ENCODE measurements around the gene CERS6.
A peak's percentile ranks its signal among the peaks of the same experiment; 100 is the strongest.

The CERS6 gene

DNA sequence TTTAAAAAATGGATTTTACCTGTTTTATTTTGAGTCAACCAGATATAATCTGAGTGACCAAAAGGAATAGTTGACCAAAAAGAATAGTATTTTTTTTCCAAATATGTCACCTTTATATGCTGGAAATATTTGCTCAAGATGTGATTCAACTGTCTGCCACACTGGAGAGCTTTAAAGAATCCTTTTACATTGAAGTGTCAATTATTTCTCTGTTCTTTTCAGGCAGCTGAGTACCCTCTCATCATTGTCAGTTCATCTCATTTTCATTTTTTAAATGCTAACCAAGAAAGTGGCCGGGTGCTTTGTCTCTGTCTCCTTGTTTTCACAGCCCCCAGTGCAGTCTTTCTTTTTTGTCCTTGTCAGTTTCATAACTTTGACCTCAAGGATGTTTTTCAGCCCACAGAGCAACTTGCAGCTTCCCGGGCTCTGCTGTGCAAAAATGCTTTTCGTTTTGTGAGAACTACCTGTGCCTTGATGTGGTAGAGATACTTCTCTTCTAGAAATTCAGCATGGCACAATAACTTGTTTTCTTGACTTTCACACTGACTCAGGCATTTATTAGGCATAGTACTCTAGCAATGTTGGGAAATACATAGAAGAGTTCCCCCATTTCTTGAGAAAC, 23.4 kb upstream of the CERS6 start:
- peak overlapping the region; percentile 86 for H3K27ac Mint-ChIP-seq
- H3K27me3 Mint-ChIP-seq, result no peaks in the 10 kb centered on the region
- H3K4me1 Mint-ChIP-seq (ENCODE audit: low read depth), result peaks cover 42% of the 10 kb centered on the region
- peak overlapping the region; percentile 64 for H3K4me3 Mint-ChIP-seq
- peaks cover 4% of the 10 kb centered on the region for H3K9me3 Mint-ChIP-seq
- no peaks in the 10 kb centered on the region for H3K36me3 Mint-ChIP-seq (ENCODE audit: low read depth)

DNA sequence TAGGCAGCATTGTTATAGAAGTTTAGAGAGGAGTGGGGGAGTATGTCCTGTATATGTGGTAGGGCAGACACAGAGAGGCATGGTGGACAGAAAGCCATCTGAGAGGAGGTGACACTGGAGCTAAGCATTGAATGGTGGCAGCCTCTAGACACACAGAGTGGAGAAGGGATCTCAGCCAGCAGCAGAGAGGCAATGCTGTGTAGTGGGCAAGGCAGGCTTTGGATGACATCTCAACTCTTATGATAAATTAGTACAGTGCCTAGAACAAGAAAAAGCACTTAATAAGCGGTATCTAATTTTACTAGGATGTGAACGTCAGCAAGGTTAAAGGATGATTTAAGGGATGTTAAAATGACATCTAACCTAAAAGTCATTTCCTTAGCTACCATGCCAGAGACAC, 22.5 kb upstream of the CERS6 start:
- Mint-ChIP-seq H3K36me3 (ENCODE audit: low read depth) (no peaks in the 10 kb centered on the region), H3K4me3 (peak overlapping the region; percentile 49), H3K27me3 (no peaks in the 10 kb centered on the region), H3K27ac (peak overlapping the region; percentile 53), H3K9me3 (peaks cover 4% of the 10 kb centered on the region), H3K4me1 (ENCODE audit: low read depth) (peaks cover 42% of the 10 kb centered on the region)

DNA sequence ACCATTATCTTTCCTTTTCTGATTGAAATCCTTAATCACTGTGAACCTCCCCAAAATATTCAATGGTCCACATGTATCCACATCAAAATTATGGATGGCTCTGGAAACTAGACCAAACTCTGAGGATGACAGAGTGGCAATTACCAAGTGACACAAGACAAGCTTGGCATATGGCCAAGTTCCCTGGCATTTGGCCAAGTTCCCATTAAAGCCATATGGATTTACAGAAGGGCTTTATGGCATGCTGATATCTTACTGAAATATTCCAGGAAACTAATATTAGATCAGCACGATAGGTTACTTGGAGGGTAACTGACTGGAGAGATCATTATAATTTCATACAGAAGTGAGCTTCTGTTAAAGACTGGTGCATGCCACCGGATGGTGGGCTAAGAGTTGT, 21.9 kb upstream of the CERS6 start:
- Mint-ChIP-seq H3K27me3 (no peaks in the 10 kb centered on the region), H3K36me3 (ENCODE audit: low read depth) (no peaks in the 10 kb centered on the region), H3K27ac (no peak overlapping the region), H3K4me3 (no peak overlapping the region), H3K9me3 (peaks cover under 1% of the 10 kb centered on the region), H3K4me1 (ENCODE audit: low read depth) (peaks cover 44% of the 10 kb centered on the region)

GRCh38 chr2:168436840-168437239, 19.2 kb upstream of the CERS6 start:
- peaks cover 41% of the 10 kb centered on the region for H3K4me1 Mint-ChIP-seq (ENCODE audit: low read depth)
- no peak overlapping the region for H3K27ac Mint-ChIP-seq
- no peaks in the 10 kb centered on the region for H3K9me3 Mint-ChIP-seq
- H3K27me3 Mint-ChIP-seq, result no peaks in the 10 kb centered on the region
- H3K36me3 Mint-ChIP-seq (ENCODE audit: low read depth), result no peaks in the 10 kb centered on the region
- no peak overlapping the region for H3K4me3 Mint-ChIP-seq

DNA sequence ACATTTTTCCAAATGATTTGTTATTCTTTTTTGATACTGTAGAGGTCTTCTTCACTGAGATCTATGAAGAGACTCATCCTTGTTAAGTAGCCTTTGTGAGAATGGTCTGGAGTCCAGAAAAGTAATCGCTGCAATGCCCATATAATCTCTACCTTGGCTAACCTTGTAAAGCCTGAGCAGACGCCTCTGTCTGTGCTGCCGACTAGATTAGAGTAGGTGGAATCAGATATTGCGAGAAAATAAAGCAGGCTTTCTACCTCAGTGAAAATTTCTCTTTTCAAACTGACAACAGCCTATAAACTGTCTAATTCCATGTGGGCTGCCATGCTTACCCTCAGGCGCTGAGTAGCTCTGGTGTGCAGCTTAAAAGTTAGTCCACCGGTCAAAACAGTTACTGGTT, 17.5 kb upstream of the CERS6 start:
- Mint-ChIP-seq H3K9me3 (no peaks in the 10 kb centered on the region), H3K4me3 (no peak overlapping the region), H3K36me3 (ENCODE audit: low read depth) (no peaks in the 10 kb centered on the region), H3K4me1 (ENCODE audit: low read depth) (peaks cover 24% of the 10 kb centered on the region), H3K27ac (no peak overlapping the region), H3K27me3 (no peaks in the 10 kb centered on the region)

DNA sequence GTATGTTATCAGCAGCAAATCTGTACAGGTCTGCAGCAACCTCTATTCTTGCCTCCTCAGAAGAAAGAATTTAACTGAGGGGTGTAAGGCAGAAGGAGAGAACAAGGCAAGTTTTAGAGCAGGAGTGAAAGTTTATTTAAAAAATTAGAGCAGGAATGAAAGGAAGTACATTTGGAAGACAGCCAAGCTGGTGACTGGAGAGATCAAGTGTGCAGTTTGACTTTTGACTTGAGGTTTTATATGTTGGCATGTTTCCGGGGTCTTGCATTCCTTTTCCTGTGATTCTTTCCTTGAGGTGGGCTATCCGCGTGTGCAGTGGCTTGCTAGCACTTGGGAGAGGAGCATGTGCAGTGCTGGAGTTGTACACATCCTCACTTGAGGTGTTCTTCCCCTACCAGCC, 16.5 kb upstream of the CERS6 start:
- H3K4me3 Mint-ChIP-seq, result no peak overlapping the region

GRCh38 chr2:168441214-168441872, 14.7 kb upstream of the CERS6 start:
- Mint-ChIP-seq H3K27ac (no peak overlapping the region), H3K4me1 (ENCODE audit: low read depth) (peaks cover 7% of the 10 kb centered on the region), H3K4me3 (no peak overlapping the region), H3K9me3 (peaks cover 14% of the 10 kb centered on the region), H3K36me3 (ENCODE audit: low read depth) (peaks cover 4% of the 10 kb centered on the region), H3K27me3 (no peaks in the 10 kb centered on the region)

More for the DNA sequence above, 16.5 kb upstream of the CERS6 start:
- no peaks in the 10 kb centered on the region for H3K36me3 Mint-ChIP-seq (ENCODE audit: low read depth)
- peaks cover 14% of the 10 kb centered on the region for H3K4me1 Mint-ChIP-seq (ENCODE audit: low read depth)
- H3K27ac Mint-ChIP-seq, result no peak overlapping the region
- H3K9me3 Mint-ChIP-seq, result peaks cover 5% of the 10 kb centered on the region
- no peaks in the 10 kb centered on the region for H3K27me3 Mint-ChIP-seq

DNA sequence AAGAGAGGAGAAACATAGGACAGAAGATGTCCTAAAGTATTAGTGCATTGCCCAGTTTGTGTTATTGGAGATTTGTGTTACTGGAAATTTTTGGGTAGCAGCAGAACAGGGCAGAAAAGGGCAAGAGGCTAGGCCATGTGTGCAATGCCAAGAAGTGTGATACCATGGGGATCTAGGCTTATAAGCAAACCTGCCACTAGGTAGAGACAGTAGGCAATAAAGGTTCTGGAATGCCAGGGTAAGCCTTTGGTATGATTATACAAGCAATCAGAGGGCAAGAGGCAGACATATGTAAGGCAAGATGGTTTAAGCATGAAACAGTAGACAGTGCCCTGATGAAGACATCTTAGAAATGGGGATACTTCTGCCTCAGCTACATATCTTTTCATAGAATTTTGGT, 12.3 kb upstream of the CERS6 start:
- H3K9me3 Mint-ChIP-seq, result peaks cover 16% of the 10 kb centered on the region
- H3K27ac Mint-ChIP-seq, result no peak overlapping the region
- H3K36me3 Mint-ChIP-seq (ENCODE audit: low read depth), result peaks cover 4% of the 10 kb centered on the region
- H3K4me3 Mint-ChIP-seq, result no peak overlapping the region
- H3K4me1 Mint-ChIP-seq (ENCODE audit: low read depth), result peaks cover 10% of the 10 kb centered on the region
- H3K27me3 Mint-ChIP-seq, result no peaks in the 10 kb centered on the region

DNA sequence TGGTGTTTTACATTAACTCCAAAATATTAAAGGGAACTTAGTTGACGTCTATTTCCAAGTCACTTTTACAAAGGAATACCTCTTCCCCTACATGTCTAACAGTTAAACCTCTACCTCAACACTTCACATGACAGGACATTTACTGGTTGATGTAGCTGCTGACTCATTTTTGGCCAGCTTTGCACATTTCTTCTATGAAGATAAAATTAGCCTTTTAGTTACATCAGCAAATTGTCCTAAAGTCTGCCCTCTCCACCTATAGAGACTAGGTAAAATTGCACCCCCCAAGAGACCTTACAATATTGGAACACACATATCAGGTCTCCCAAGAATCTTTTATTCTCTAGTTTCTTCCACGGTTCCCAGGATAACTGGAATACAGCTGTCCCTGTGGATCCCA, 10.1 kb upstream of the CERS6 start:
- peaks cover 4% of the 10 kb centered on the region for H3K36me3 Mint-ChIP-seq (ENCODE audit: low read depth)
- no peak overlapping the region for H3K4me3 Mint-ChIP-seq
- peaks cover 17% of the 10 kb centered on the region for H3K4me1 Mint-ChIP-seq (ENCODE audit: low read depth)
- no peaks in the 10 kb centered on the region for H3K27me3 Mint-ChIP-seq
- H3K27ac Mint-ChIP-seq, result no peak overlapping the region
- peaks cover 16% of the 10 kb centered on the region for H3K9me3 Mint-ChIP-seq

- Mint-ChIP-seq H3K27ac (no peak overlapping the region), H3K36me3 (ENCODE audit: low read depth) (peaks cover 4% of the 10 kb centered on the region), H3K4me1 (ENCODE audit: low read depth) (peaks cover 19% of the 10 kb centered on the region), H3K27me3 (no peaks in the 10 kb centered on the region), H3K4me3 (no peak overlapping the region), H3K9me3 (peaks cover 16% of the 10 kb centered on the region)
These were observed 7.1 kb upstream of the CERS6 start for GRCh38 chr2:168448980-168449379.

DNA sequence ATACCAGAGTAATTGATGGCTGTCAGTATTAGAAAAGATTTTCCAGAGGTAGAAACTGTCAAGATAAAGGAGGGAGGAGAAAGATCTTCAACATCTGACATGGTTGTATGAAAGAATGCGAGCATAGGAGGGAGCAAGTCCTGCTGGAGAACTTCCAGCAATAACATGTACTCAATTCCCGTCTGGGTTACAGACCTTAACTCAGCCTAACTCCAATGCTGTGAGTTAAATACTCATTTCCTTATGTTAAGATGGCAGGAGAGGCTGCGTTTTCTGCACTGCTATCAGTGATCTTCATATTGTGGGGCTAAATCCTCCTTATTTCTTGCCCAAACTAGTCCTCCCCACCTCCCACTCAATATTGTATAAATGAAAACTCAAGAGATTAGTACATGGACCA, 6.7 kb upstream of the CERS6 start:
- H3K4me1 Mint-ChIP-seq (ENCODE audit: low read depth), result peaks cover 19% of the 10 kb centered on the region
- no peak overlapping the region for H3K27ac Mint-ChIP-seq
- H3K36me3 Mint-ChIP-seq (ENCODE audit: low read depth), result peaks cover 4% of the 10 kb centered on the region
- no peaks in the 10 kb centered on the region for H3K27me3 Mint-ChIP-seq
- peaks cover 13% of the 10 kb centered on the region for H3K9me3 Mint-ChIP-seq
- H3K4me3 Mint-ChIP-seq, result no peak overlapping the region

DNA sequence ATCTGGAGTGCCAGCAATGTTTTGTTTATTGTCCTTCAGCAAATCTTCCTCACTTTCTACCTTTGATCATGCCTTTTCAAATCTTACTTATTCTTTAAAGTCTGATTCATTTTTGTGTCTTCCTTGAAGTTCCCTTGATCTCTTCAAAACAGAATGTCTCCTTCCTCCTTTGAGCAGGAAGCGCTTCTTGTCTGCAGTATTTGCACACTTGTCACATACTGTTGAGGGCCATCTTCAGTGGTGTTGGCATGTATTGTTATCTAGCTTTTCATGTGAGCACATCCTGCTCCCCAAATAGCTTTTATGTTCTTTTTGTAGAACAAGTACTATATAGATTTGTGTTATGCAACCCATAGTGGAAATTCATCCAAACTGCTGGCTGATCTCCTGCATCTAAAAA, 5.9 kb upstream of the CERS6 start:
- Mint-ChIP-seq H3K4me1 (ENCODE audit: low read depth) (peaks cover 19% of the 10 kb centered on the region), H3K27me3 (no peaks in the 10 kb centered on the region), H3K27ac (no peak overlapping the region), H3K36me3 (ENCODE audit: low read depth) (peaks cover 4% of the 10 kb centered on the region), H3K9me3 (peaks cover 7% of the 10 kb centered on the region), H3K4me3 (no peak overlapping the region)

DNA sequence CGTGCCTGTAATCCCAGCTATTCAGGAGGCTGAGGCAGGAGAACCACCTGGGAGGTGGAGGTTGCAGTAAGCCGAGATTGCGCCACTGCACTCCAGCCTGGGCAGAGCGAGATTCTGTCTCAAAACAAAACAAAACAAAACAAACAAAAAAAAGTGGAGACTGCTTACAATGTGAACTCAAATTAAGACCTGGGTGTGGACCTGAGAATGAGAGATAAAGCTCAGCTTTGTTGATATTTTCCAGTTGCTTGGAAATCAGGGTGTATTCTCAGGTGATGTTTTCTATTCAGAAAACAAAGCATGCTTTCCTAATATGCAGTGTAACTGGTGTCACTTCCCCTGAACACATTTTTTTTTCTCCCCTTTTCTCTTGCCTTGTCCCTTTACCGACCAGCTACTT, 5.3 kb upstream of the CERS6 start:
- peaks cover 19% of the 10 kb centered on the region for H3K4me1 Mint-ChIP-seq (ENCODE audit: low read depth)
- H3K9me3 Mint-ChIP-seq, result peaks cover 6% of the 10 kb centered on the region
- H3K27me3 Mint-ChIP-seq, result no peaks in the 10 kb centered on the region
- no peak overlapping the region for H3K27ac Mint-ChIP-seq
- peaks cover 4% of the 10 kb centered on the region for H3K36me3 Mint-ChIP-seq (ENCODE audit: low read depth)
- no peak overlapping the region for H3K4me3 Mint-ChIP-seq

GRCh38 chr2:168452781-168453180, 3.3 kb upstream of the CERS6 start:
- Mint-ChIP-seq H3K27ac (no peak overlapping the region), H3K9me3 (no peaks in the 10 kb centered on the region), H3K4me3 (no peak overlapping the region), H3K27me3 (no peaks in the 10 kb centered on the region), H3K36me3 (ENCODE audit: low read depth) (no peaks in the 10 kb centered on the region), H3K4me1 (ENCODE audit: low read depth) (peaks cover 23% of the 10 kb centered on the region)

- H3K36me3 Mint-ChIP-seq (ENCODE audit: low read depth), result no peaks in the 10 kb centered on the region
- no peak overlapping the region for H3K27ac Mint-ChIP-seq
- H3K4me3 Mint-ChIP-seq, result no peak overlapping the region
- no peaks in the 10 kb centered on the region for H3K27me3 Mint-ChIP-seq
- H3K4me1 Mint-ChIP-seq (ENCODE audit: low read depth), result peaks cover 27% of the 10 kb centered on the region
- H3K9me3 Mint-ChIP-seq, result no peaks in the 10 kb centered on the region
These were observed 2.7 kb upstream of the CERS6 start for GRCh38 chr2:168453404-168453803.
